Coronary artery (tissue), 2 donors: Measurements from ENCODE around the gene CA11.

Experiments used
- DNase-seq: peaks from one replicate; pipeline ENCODE4 v3.0.0-alpha.2; 2017; ENCODE audit warnings: low spot score
- H3K27ac ChIP-seq, 2 donors: fragments of 200-600 bp; sonication (generic); one replicate each; pipeline ENCODE4 v1.5.1; 2016 to 2019
- H3K4me3 ChIP-seq: fragments of 200-600 bp; sonication (generic); 2 replicates; pipeline ENCODE4 v1.5.1; 2016; ENCODE audit warnings: mild to moderate bottlenecking, moderate library complexity
- CTCF ChIP-seq: fragments of 200-600 bp; sonication (generic); IDR thresholded peaks from one replicate; pipeline ENCODE4 v1.5.1; 2019; ENCODE audit warnings: antibody characterized with exemption

CA11 gene

DNA sequence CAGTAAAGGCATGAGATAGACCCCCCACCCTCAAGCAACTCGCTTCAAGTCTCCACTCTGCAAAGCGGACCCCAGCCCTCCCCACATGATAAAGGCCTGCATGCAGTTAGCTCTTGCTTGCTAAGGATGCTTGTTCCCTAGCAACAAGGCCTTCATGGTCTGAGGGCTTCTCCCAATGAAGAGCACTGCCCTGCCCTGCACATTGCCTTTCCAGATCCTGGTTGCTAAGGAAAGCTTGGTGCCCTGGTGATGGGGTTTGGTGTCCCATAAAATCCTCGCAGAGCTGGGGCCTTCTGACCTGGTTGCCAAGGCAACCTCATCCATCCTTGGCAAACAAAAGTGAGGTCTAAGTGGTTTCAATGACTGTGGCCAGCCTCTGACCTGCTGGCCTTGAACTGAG is 14.8 kb downstream of the CA11 start:
- no peak for DNase-seq
- Histone ChIP-seq H3K27ac (peak overlapping the region; percentile 85 to 86), H3K4me3 (no peak overlapping the region)
- TF ChIP-seq CTCF, result no peak

- Histone ChIP-seq H3K27ac (peak overlapping the region; percentile 85 to 86), H3K4me3 (peak overlapping the region; percentile 12)
- no peak for DNase-seq
- TF ChIP-seq CTCF, result no peak
Observed at GRCh38 chr19:48630296-48631063, 15.5 kb downstream of the CA11 start.

GRCh38 chr19:48629599-48630295 is 16.2 kb downstream of the CA11 start:
- peak overlapping the region; percentile 12 for H3K4me3 ChIP-seq
- no peak for TF ChIP-seq CTCF
- H3K27ac ChIP-seq, result peak overlapping the region; percentile 85 to 86
- DNase-seq, result no peak

- no peak for TF ChIP-seq CTCF
- no peak for DNase-seq
- Histone ChIP-seq H3K4me3 (no peak overlapping the region), H3K27ac (peak overlapping the region in 1 of 2 donors; percentile 86)
Observed at GRCh38 chr19:48629297-48629598, 16.7 kb downstream of the CA11 start.

GRCh38 chr19:48628486-48629296 is 17.3 kb downstream of the CA11 start:
- no peak for TF ChIP-seq CTCF
- peak overlapping the region in 1 of 2 donors; percentile 13 for H3K27ac ChIP-seq
- no peak overlapping the region for H3K4me3 ChIP-seq
- DNase-seq, result no peak

DNA sequence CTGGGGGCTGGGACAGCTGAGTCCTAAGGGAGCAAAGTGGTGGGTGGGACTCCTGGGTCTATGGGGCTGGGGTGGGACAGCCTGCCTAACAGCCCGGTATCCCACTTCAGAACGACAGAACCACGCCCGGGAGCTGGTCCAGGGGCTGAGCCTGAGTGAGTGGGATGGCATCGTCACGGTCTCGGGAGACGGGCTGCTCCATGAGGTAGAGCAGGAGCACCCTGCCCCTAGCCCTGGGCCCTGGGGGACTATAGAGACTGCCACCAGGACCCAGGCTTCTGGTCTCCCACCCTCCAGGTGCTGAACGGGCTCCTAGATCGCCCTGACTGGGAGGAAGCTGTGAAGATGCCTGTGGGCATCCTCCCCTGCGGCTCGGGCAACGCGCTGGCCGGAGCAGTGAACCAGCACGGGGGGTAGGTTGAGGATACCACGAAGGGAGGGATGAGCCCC is 18.1 kb downstream of the CA11 start:
- DNase-seq, result no peak
- no peak overlapping the region for H3K27ac ChIP-seq
- TF ChIP-seq CTCF, result no peak
- no peak overlapping the region for H3K4me3 ChIP-seq
